Measurements from ENCODE around the gene PDZD7. TPM values are rescaled to one million over a fixed set of nuclear protein-coding genes. Genes with fewer than 3 reads are reported as not detected.
A peak's percentile ranks its signal among the peaks of the same experiment; 100 is the strongest.

The PDZD7 gene
- total and polyA plus RNA-seq, 9 of the 15 experiments (the other 6 are each of a cell fraction or from before 2014, with no cell fraction given) = 0.04 to 0.24 (median 0.08) TPM; not detected in 3

GRCh38 chr10:101042667-101043362 is 11.9 kb upstream of the PDZD7 start (continued):
- peak; percentile 27; the same call in 1 of the 2 replicates for TF ChIP-seq CUX1 (CRISPR knock-in tag; IDR thresholded peaks at IDR 0.05)
- TF ChIP-seq ATF7 (IDR thresholded peaks at IDR 0.05) = peak; percentile 33; the same call in 1 of the 2 replicates
- TF ChIP-seq POLR2G (IDR thresholded peaks at IDR 0.05; ENCODE audit: low read depth, low read length) = peak; percentile 71
- peak; percentile 82 for TF ChIP-seq POLR2A (conservative IDR thresholded peaks at IDR 0.05)
- 0 out of 4 replicates have a peak, but pooled peaks of 1 of the 2 experiments have one; percentile 23 for TF ChIP-seq MAZ (CRISPR knock-in tag; conservative IDR thresholded peaks at IDR 0.05 in 1 of 2, IDR thresholded peaks at IDR 0.05 in 1 of 2)
- TF ChIP-seq TBP (optimal IDR thresholded peaks at IDR 0.05; ENCODE audit: low read depth, low read length) = peak; percentile 43
- TF ChIP-seq VEZF1 (CRISPR knock-in tag; IDR thresholded peaks at IDR 0.05) = peak; percentile 61
- 0 out of 2 replicates have a peak, but pooled peaks have one; percentile 64 for TF ChIP-seq ZHX1 (conservative IDR thresholded peaks at IDR 0.05; ENCODE audit: low read length)
- TF ChIP-seq ZNF354B (CRISPR knock-in tag; IDR thresholded peaks at IDR 0.05) = no peak
- TF ChIP-seq POLR2H (tag; IDR thresholded peaks at IDR 0.05; ENCODE audit: low read depth) = peak; percentile 71
- 0 out of 2 replicates have a peak, but pooled peaks have one; percentile 46 for TF ChIP-seq NR2C1 (IDR thresholded peaks at IDR 0.05)
- peak; percentile 49; the same call in 1 of the 2 replicates for TF ChIP-seq NR2C1 (tag; IDR thresholded peaks at IDR 0.05)
- peak; percentile 59 for TF ChIP-seq MEIS2 (IDR thresholded peaks at IDR 0.05; ENCODE audit: partially characterized antibody)
- 0 out of 2 replicates have a peak, but pooled peaks have one; percentile 28 for TF ChIP-seq MTA3 (IDR thresholded peaks at IDR 0.05; ENCODE audit: borderline replicate concordance)
- peak; percentile 63 to 72 for TF ChIP-seq NRF1 (conservative IDR thresholded peaks at IDR 0.05 in 1 of 2, IDR thresholded peaks at IDR 0.05 in 1 of 2)
- no peak for TF ChIP-seq ZC3H4 (CRISPR knock-in tag; IDR thresholded peaks at IDR 0.05; ENCODE audit: borderline replicate concordance)
- peak; percentile 64 for TF ChIP-seq NEUROD1 (IDR thresholded peaks at IDR 0.05; ENCODE audit: borderline replicate concordance, low read depth, low read length, partially characterized antibody)
